Panc1 (cell line): ENCODE results near the gene C17orf67.

Experiments used
- POLR2AphosphoS5 ChIP-seq: IDR thresholded peaks from 2 replicates; pipeline ENCODE4 v1.6.1; 2012; ENCODE audit warnings: mild to moderate bottlenecking, low read depth, low read length, moderate library complexity
- SIN3A ChIP-seq: IDR thresholded peaks from 2 replicates; pipeline ENCODE4 v1.6.1; 2012; ENCODE audit warnings: low read depth, mild to moderate bottlenecking, low read length, moderate library complexity, borderline replicate concordance; ENCODE audit not compliant: insufficient read depth

DNA sequence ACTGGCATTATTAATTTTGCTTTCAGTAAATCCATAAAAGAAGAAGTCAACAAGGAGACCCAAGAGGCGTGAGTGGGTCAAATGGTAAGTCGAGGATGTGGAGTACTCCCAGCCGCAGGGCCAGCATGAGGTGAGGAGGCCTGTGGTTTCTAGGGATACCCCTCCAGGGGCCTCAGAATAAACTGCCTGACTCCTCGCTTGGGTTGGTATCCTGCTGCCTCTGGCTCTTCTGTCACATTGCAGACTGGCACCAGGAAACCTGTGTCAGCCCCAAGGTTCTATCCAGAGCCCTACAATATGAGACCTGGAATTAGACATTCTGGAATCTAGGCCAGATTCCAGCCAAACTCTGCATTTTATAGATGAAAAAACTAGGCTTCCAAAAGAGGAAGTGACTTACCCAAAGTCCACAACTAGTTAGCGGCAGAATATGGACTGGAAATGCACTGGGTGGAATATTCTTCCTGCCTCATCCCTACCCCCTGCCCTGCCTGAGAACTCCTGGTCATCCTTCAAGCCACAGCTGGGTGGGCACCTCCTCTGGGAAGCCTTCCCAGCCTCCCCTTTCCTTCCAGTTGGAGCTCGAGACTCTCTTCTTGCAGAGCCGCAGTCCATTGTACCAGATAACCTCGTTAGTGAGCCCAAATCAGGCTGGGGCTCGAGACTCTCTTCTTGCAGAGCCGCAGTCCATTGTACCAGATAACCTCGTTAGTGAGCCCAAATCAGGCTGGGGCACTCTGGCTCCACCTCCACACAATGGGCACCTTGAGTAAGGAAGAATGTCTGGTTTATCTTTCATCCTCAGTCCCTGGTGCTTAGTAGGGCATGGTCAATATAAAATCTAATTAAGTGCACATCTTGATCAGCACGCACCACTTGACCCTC, 22.6 kb downstream of the C17orf67 start:
- TF ChIP-seq POLR2AphosphoS5 (no peak), SIN3A (no peak)
